Measurements from ENCODE around the gene ZBTB1.
"Not testable (repeated sequence)": the region's sequence is repeated elsewhere in the genome, so short reads cannot be mapped to it uniquely, and the experiment has no call there.

The ZBTB1 gene

DNA sequence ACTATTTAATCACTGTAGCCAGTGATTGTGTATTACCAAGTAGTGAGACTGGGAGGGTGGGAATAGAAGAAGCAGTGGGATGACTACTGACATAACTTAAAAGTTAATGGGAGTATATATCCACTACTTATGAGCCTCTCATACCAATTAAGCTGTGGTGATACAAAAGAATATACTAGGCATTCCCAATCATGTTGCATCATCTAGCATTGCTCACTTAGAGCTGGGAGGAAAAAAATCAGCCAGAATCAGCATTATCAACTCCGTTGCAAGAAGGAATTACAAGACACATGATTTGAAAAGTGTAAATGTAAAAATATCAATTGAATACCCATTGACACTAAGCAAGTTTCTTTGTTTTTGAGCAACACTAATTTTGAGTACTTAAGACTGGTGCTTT lies 44.4 kb downstream of the ZBTB1 start:
- Histone ChIP-seq H3K27ac (no peak overlapping the region), H3K9me3 (ENCODE audit: severe bottlenecking) (no peaks in the 10 kb centered on the region), H3K36me3 (no peaks in the 10 kb centered on the region), H3K27me3 (ENCODE audit: insufficient read depth, low read depth, severe bottlenecking) (no peaks in the 10 kb centered on the region), H3K4me3 (ENCODE audit: low read depth, low read length) (no peak overlapping the region)
- no peak for DNase-seq
- TF ChIP-seq, protein P1, sequence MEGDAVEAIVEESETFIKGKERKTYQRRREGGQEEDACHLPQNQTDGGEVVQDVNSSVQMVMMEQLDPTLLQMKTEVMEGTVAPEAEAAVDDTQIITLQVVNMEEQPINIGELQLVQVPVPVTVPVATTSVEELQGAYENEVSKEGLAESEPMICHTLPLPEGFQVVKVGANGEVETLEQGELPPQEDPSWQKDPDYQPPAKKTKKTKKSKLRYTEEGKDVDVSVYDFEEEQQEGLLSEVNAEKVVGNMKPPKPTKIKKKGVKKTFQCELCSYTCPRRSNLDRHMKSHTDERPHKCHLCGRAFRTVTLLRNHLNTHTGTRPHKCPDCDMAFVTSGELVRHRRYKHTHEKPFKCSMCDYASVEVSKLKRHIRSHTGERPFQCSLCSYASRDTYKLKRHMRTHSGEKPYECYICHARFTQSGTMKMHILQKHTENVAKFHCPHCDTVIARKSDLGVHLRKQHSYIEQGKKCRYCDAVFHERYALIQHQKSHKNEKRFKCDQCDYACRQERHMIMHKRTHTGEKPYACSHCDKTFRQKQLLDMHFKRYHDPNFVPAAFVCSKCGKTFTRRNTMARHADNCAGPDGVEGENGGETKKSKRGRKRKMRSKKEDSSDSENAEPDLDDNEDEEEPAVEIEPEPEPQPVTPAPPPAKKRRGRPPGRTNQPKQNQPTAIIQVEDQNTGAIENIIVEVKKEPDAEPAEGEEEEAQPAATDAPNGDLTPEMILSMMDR (IDR thresholded peaks at IDR 0.05; ENCODE audit: low read depth, low read length): no peak

GRCh38 chr14:64549791-64550620 lies 45.4 kb downstream of the ZBTB1 start, which contains the start of gene PPP1R36:
Gene PPP1R36, plus strand, starts transcription at chr14:64549961. Its CDS starts 37 bp downstream, at chr14:64549998.
- TF ChIP-seq, protein P1 (IDR thresholded peaks at IDR 0.05; ENCODE audit: low read depth, low read length): no peak
- Histone ChIP-seq H3K36me3 (no peaks in the 10 kb centered on the region), H3K9me3 (ENCODE audit: severe bottlenecking) (no peaks in the 10 kb centered on the region), H3K27ac (no peak within 1 kb of the TSS), H3K4me3 (ENCODE audit: low read depth, low read length) (no peak within 1 kb of the TSS), H3K27me3 (ENCODE audit: insufficient read depth, low read depth, severe bottlenecking) (no peaks in the 10 kb centered on the region)
- no peak for DNase-seq

DNA sequence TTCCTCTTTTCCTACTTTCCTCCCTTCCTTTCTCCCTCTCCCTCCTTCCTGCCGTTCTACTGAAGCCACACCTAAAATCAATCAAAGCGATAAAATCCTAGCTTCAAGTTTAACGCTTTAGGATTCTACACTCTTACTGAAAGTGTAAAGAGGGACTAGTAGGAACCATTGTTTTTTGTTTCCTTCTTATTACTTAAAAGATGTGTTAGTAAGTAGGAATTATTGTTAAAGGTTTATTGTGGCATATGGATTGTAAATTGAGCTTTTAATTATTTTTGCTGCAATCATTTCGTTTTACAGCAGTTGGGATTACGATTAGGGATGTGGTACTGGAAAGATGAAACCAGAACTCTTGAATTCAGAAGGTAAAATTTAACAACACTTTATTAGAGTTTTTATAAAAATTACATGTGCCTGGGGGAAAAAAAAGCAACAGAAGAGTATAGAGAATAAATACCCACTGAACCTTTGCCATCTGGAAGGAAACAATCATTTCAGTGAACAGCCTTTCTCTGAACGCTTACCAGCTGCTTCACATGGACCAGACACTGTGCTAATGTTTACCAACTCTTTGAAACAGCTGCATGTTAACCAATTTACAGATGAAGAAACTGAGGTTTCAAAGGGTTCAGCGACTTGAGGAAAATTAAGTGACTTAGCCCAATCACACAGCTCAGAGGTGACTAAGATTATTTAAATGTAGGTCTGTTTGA lies 46.2 kb downstream of the ZBTB1 start:
- TF ChIP-seq, protein P1 (IDR thresholded peaks at IDR 0.05; ENCODE audit: low read depth, low read length): no peak
- Histone ChIP-seq H3K4me3 (ENCODE audit: low read depth, low read length) (no peak overlapping the region), H3K36me3 (no peaks in the 10 kb centered on the region), H3K9me3 (ENCODE audit: severe bottlenecking) (no peaks in the 10 kb centered on the region), H3K27me3 (ENCODE audit: insufficient read depth, low read depth, severe bottlenecking) (no peaks in the 10 kb centered on the region), H3K27ac (0 out of 2 replicates have a peak overlapping the region, but pooled peaks have one; percentile 42)
- DNase-seq: no peak

DNA sequence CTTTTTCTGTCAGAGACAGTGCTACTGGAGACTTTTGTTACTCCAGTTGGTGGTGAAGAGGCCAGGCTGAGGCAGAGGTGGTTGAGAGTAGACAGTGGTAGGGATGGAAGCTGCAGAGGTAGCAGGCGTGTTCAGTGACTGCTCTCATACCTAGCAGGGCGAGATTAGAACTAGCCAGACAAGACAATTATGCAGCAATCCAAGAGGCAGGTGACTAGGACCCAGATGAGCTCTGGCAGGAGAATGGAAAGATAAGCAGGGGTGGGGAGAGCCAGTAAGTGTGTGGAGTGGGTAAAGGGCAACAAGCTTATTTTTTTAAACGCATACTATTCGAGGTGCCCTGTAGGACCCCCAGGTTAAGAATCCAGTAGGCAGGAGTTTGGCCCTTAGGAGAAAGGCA lies 50.0 kb downstream of the ZBTB1 start:
- no peak for DNase-seq
- Histone ChIP-seq H3K9me3 (ENCODE audit: severe bottlenecking) (no peaks in the 10 kb centered on the region), H3K27me3 (ENCODE audit: insufficient read depth, low read depth, severe bottlenecking) (no peaks in the 10 kb centered on the region), H3K4me3 (ENCODE audit: low read depth, low read length) (no peak overlapping the region), H3K27ac (no peak overlapping the region), H3K36me3 (no peaks in the 10 kb centered on the region)
- TF ChIP-seq, protein P1 (IDR thresholded peaks at IDR 0.05; ENCODE audit: low read depth, low read length): no peak

- H3K27ac ChIP-seq: no peak overlapping the region
- no peaks in the 10 kb centered on the region for H3K27me3 ChIP-seq (ENCODE audit: insufficient read depth, low read depth, severe bottlenecking)
- no peak overlapping the region for H3K4me3 ChIP-seq (ENCODE audit: low read depth, low read length)
- no peak for DNase-seq
- TF ChIP-seq, protein P1 (IDR thresholded peaks at IDR 0.05; ENCODE audit: low read depth, low read length): no peak
- H3K36me3 ChIP-seq: no peaks in the 10 kb centered on the region
- H3K9me3 ChIP-seq (ENCODE audit: severe bottlenecking): no peaks in the 10 kb centered on the region
These were observed 52.0 kb downstream of the ZBTB1 start for GRCh38 chr14:64556526-64556925.

GRCh38 chr14:64558216-64558615 lies 53.6 kb downstream of the ZBTB1 start:
- not testable (repeated sequence) for H3K27ac ChIP-seq; H3K36me3 ChIP-seq; H3K27me3 ChIP-seq (ENCODE audit: insufficient read depth, low read depth, severe bottlenecking); DNase-seq; H3K4me3 ChIP-seq (ENCODE audit: low read depth, low read length); H3K9me3 ChIP-seq (ENCODE audit: severe bottlenecking)

All from WERI-Rb-1 (cell line).